Nephron (organoid): ENCODE data around the gene RUNX2.

Experiments used
- H3K27ac Mint-ChIP-seq, 3 experiments: 2 replicates each; pipeline ENCODE4 v1.8.0; 2020; ENCODE audit warnings: mixed read lengths in 3 of 3, mild to moderate bottlenecking in 2 of 3, moderate library complexity in 1 of 3
- H3K27me3 Mint-ChIP-seq: 2 replicates; pipeline ENCODE4 v1.8.0; 2021; ENCODE audit warnings: low read depth, mild to moderate bottlenecking, moderate library complexity, mixed read lengths
- H3K36me3 Mint-ChIP-seq: 2 replicates; pipeline ENCODE4 v1.8.0; 2020; ENCODE audit warnings: low read depth, mixed read lengths
- H3K4me1 Mint-ChIP-seq: 2 replicates; pipeline ENCODE4 v1.8.0; 2020; ENCODE audit warnings: mixed read lengths
- H3K4me3 Mint-ChIP-seq, 3 experiments: 2 replicates each; pipeline ENCODE4 v1.8.0; 2020; ENCODE audit warnings: mild to moderate bottlenecking in 3 of 3, mixed read lengths in 3 of 3, moderate library complexity in 2 of 3
- H3K9me3 Mint-ChIP-seq: 2 replicates; pipeline ENCODE4 v1.8.0; 2020; ENCODE audit warnings: mixed read lengths
- CTCF ChIP-seq, 3 experiments: fragments of 200-600 bp; sonication (generic); IDR thresholded peaks; one replicate each; pipeline ENCODE4 v1.5.0; 2021; ENCODE audit warnings: antibody characterized with exemption in 3 of 3; ENCODE audit not compliant: unreplicated experiment in 3 of 3

RUNX2 gene

GRCh38 chr6:45527210-45527609, 199.1 kb downstream of the RUNX2 start:
- no peak overlapping the region for H3K27ac Mint-ChIP-seq
- peaks cover 5% of the 10 kb centered on the region for H3K4me1 Mint-ChIP-seq
- no peaks in the 10 kb centered on the region for H3K9me3 Mint-ChIP-seq
- peaks cover 6% of the 10 kb centered on the region for H3K36me3 Mint-ChIP-seq
- H3K4me3 Mint-ChIP-seq, result no peak overlapping the region
- no peaks in the 10 kb centered on the region for H3K27me3 Mint-ChIP-seq
- TF ChIP-seq CTCF (IDR thresholded peaks at IDR 0.05; ENCODE audit: unreplicated experiment in 3 of 3), result no peak

DNA sequence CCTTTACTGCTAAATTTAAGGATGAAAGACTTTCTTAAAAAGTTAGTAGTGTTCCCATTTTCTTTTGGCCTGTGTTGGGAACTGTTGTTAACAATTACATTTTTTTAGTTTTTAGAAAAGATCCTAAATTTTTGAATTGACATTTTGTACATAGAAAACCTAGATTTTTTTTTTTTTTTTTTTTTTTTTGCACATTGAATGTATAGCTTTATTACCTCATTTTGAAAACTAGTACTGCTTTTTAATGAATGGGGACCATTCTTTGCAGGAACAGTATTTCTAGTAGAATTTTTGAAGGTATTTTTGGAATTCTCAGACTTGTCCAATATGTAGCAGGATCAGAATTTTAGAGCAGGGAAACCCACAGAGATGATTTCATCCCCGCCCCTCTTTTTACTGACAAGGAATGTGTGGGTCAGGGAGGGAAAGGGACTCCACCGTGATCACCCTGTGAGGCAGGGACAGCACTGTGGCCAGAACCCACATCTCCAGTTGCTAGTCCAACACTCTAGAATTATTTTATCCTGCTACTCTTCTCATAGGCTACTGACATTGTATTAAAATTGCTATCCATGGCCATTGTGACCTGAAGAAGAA, 204.0 kb downstream of the RUNX2 start:
- no peak for TF ChIP-seq CTCF (IDR thresholded peaks at IDR 0.05; ENCODE audit: unreplicated experiment in 3 of 3)
- Mint-ChIP-seq H3K9me3 (no peaks in the 10 kb centered on the region), H3K27ac (no peak overlapping the region), H3K27me3 (no peaks in the 10 kb centered on the region), H3K4me1 (peaks cover 13% of the 10 kb centered on the region), H3K36me3 (peaks cover 1% of the 10 kb centered on the region), H3K4me3 (no peak overlapping the region)

DNA sequence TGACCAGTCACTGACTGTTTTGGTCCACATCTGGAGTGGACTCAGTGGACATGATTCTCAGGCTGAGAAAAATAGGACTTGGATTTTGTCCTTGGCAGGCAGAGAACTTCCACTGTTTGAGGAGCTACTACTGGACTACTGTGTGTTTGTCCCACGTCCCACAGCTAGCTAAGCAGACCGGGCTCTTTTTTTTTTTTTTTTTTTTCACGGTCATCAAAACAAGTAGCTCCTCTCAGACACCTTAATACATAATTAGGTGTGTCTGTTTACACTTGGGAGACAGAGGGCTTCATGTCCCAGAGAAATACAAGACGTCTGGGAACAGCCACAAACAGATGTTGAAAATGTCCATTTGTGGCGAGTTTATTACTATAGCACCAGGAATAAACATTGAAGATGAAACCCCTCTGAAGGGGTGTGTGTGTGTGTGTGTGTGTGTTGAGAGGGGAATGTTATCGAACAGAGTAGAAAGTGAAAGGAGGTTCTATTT, 204.6 kb downstream of the RUNX2 start:
- peaks cover 13% of the 10 kb centered on the region for H3K4me1 Mint-ChIP-seq
- H3K9me3 Mint-ChIP-seq, result no peaks in the 10 kb centered on the region
- no peaks in the 10 kb centered on the region for H3K36me3 Mint-ChIP-seq
- no peaks in the 10 kb centered on the region for H3K27me3 Mint-ChIP-seq
- TF ChIP-seq CTCF (IDR thresholded peaks at IDR 0.05; ENCODE audit: unreplicated experiment in 3 of 3), result no peak
- peak overlapping the region in 2 of 3 experiments; percentile 4 to 77 for H3K27ac Mint-ChIP-seq
- peak overlapping the region in 2 of 3 experiments; percentile 31 to 54 for H3K4me3 Mint-ChIP-seq

DNA sequence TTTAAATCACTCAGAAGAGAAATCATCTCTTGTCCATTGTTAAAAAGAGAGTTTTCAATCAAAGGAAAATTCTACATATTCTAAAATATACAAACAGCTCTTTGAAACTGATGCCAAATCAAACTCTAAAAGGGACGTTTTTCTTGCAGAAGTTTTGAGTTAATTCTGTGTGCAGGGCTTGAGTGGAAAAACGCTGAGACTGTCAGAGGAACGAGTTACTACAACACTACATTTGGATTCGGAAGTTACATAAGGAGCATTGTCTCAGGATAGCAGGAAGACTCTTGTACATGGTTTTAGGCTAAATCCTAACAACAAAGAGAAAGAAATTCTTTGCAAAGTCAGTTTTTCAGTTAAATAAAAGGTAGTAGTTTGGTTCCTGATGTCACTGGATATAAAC, 205.3 kb downstream of the RUNX2 start:
- Mint-ChIP-seq H3K4me1 (peaks cover 17% of the 10 kb centered on the region), H3K36me3 (no peaks in the 10 kb centered on the region), H3K27me3 (no peaks in the 10 kb centered on the region), H3K9me3 (no peaks in the 10 kb centered on the region), H3K4me3 (peak overlapping the region in 1 of 3 experiments; percentile 54), H3K27ac (peak overlapping the region in 2 of 3 experiments; percentile 4 to 77)
- TF ChIP-seq CTCF (IDR thresholded peaks at IDR 0.05; ENCODE audit: unreplicated experiment in 3 of 3), result no peak

DNA sequence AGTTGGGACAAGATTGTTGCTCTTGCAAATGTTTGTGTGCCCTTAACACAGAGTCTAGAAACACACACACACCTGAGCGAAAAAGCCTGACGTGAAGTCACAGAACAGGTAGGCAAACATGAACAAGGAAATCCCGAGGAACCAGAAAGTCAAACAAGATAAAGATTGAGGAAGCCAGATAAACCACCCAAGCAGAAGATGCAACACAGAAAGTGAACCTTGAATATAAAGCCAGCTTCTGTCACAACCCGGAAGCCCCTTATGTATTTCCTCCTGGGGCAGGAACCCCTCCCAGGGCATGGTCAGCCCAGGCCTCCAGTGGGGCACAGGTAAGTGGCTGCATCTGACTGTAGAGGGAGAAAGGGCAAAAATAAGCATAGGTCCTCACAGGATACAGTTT, 207.8 kb downstream of the RUNX2 start:
- TF ChIP-seq CTCF (IDR thresholded peaks at IDR 0.05; ENCODE audit: unreplicated experiment in 3 of 3), result no peak
- Mint-ChIP-seq H3K4me3 (no peak overlapping the region), H3K27me3 (no peaks in the 10 kb centered on the region), H3K36me3 (no peaks in the 10 kb centered on the region), H3K27ac (no peak overlapping the region), H3K9me3 (no peaks in the 10 kb centered on the region), H3K4me1 (peaks cover 25% of the 10 kb centered on the region)

DNA sequence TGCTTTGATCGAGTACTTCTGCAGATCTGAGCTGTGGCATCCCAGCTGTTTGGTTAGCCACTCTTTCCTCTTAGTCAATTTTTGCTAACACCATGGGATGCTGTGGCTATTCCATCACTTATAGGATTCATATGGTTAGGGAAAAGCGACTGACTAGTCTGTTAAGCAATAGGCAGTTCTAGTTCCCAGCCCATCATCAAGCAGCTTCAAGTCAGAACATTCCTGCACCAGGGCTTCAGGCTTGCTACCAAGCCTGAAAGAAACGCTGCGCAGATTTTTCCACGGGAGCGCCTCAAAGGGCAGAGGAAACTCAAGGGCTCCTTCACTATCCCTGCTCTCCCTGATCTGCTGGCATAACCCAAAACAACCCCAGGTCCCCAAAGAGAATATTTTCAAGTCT, 209.4 kb downstream of the RUNX2 start:
- Mint-ChIP-seq H3K27ac (no peak overlapping the region), H3K36me3 (no peaks in the 10 kb centered on the region), H3K27me3 (no peaks in the 10 kb centered on the region), H3K4me1 (peaks cover 23% of the 10 kb centered on the region), H3K4me3 (no peak overlapping the region), H3K9me3 (no peaks in the 10 kb centered on the region)
- no peak for TF ChIP-seq CTCF (IDR thresholded peaks at IDR 0.05; ENCODE audit: unreplicated experiment in 3 of 3)
